Mammary epithelial cell (primary cell): ENCODE measurements around the gene ENPP7.

Experiments
- CTCF ChIP-seq, 2 donors: IDR thresholded peaks in 1 of 2; conservative IDR thresholded peaks in 1 of 2; 2 replicates each; pipeline ENCODE4 v1.5.1; 2011 to 2012; ENCODE audit warnings: inconsistent platforms in 2 of 2, low read length in 2 of 2, mild to moderate bottlenecking in 2 of 2, control low read depth in 1 of 2, low read depth in 1 of 2; ENCODE audit not compliant: insufficient read depth in 1 of 2; ENCODE audit errors: extremely low read depth in 1 of 2
- EZH2 ChIP-seq: IDR thresholded peaks from 2 replicates; pipeline ENCODE4 v1.6.1; 2012; ENCODE audit warnings: low read length, inconsistent platforms, borderline replicate concordance

- TF ChIP-seq CTCF (conservative IDR thresholded peaks at IDR 0.05 in 1 of 2, IDR thresholded peaks at IDR 0.05 in 1 of 2; ENCODE audit: extremely low read depth in 1 of 2, insufficient read depth in 1 of 2, low read depth in 1 of 2, low read length in 2 of 2) (no peak), EZH2 (no peak)
These were observed 54.5 kb downstream of the ENPP7 start for GRCh38 chr17:79785017-79785899.
